ENCODE results near the gene TMEM109. TPM values are rescaled to one million over a fixed set of nuclear protein-coding genes. Genes with fewer than 3 reads are reported as not detected.

TMEM109 gene
- total RNA-seq, 4 donors from 2014 or later: 61.9 to 105 (median 96.0) TPM

GRCh38 chr11:60926500-60926899, 12.5 kb downstream of the TMEM109 start:
- Histone ChIP-seq H3K27ac (no peak overlapping the region), H3K4me1 (peaks cover 10 to 24% of the 10 kb centered on the region in 2 donors), H3K9me3 (no peaks in the 10 kb centered on the region), H3K27me3 (peaks cover 5% of the 10 kb centered on the region), H3K36me3 (peaks cover 13 to 16% of the 10 kb centered on the region in 2 donors), H3K4me3 (replicated peaks in 1 of 3) (no peak overlapping the region)
- intact Hi-C loops (cut with DNase I): no loop called here
- 90 to 95% methylated on average over 8 of the region's 8 CpGs for WGBS, 2 donors
- no peak for DNase-seq
- TF ChIP-seq CTCF (IDR thresholded peaks at IDR 0.05): no peak
- no peak for TF ChIP-seq POLR2A (IDR thresholded peaks at IDR 0.05)

- H3K27ac ChIP-seq: no peak overlapping the region
- no peak for DNase-seq
- peaks cover 7 to 10% of the 10 kb centered on the region in 2 donors for H3K36me3 ChIP-seq
- 43 to 53% methylated on average over 8 of the region's 8 CpGs for WGBS, 2 donors
- TF ChIP-seq POLR2A (IDR thresholded peaks at IDR 0.05) (no peak), CTCF (IDR thresholded peaks at IDR 0.05) (no peak)
- H3K4me1 ChIP-seq: peaks cover 10 to 24% of the 10 kb centered on the region in 2 donors
- peaks cover 5% of the 10 kb centered on the region for H3K27me3 ChIP-seq
- intact Hi-C loops (cut with DNase I): no loop called here
- no peak overlapping the region for H3K4me3 ChIP-seq (replicated peaks in 1 of 3)
- no peaks in the 10 kb centered on the region for H3K9me3 ChIP-seq
These were observed 13.2 kb downstream of the TMEM109 start for GRCh38 chr11:60927061-60927592.

GRCh38 chr11:60927600-60927999, 13.6 kb downstream of the TMEM109 start:
- Histone ChIP-seq H3K27ac (no peak overlapping the region), H3K27me3 (peaks cover 5% of the 10 kb centered on the region), H3K36me3 (peaks cover 2 to 5% of the 10 kb centered on the region in 2 donors), H3K4me3 (replicated peaks in 1 of 3) (no peak overlapping the region), H3K9me3 (no peaks in the 10 kb centered on the region), H3K4me1 (peaks cover 10 to 24% of the 10 kb centered on the region in 2 donors)
- 47 to 49% methylated on average over 14 of the region's 16 CpGs for WGBS, 2 donors
- intact Hi-C loops (cut with DNase I): no loop called here
- DNase-seq: peak; percentile 66 to 74
- TF ChIP-seq CTCF (IDR thresholded peaks at IDR 0.05): peak in 1 of 6 experiments; percentile 12
- no peak for TF ChIP-seq POLR2A (IDR thresholded peaks at IDR 0.05)

- Histone ChIP-seq H3K27ac (no peak overlapping the region), H3K4me3 (replicated peaks in 1 of 3) (no peak overlapping the region), H3K36me3 (no peaks in the 10 kb centered on the region), H3K4me1 (peaks cover 10 to 24% of the 10 kb centered on the region in 2 donors), H3K9me3 (no peaks in the 10 kb centered on the region), H3K27me3 (peaks cover 5% of the 10 kb centered on the region)
- intact Hi-C loops (cut with DNase I): no loop called here
- WGBS, 2 donors: 92 to 95% methylated on average over 9 to 10 of the region's 20 CpGs
- DNase-seq: no peak
- TF ChIP-seq POLR2A (IDR thresholded peaks at IDR 0.05) (no peak), CTCF (IDR thresholded peaks at IDR 0.05) (no peak)
These were observed 14.6 kb downstream of the TMEM109 start for GRCh38 chr11:60928563-60929001.

GRCh38 chr11:60929764-60930163, 15.8 kb downstream of the TMEM109 start:
- no peaks in the 10 kb centered on the region for H3K36me3 ChIP-seq
- intact Hi-C loops (cut with DNase I): no loop called here
- H3K27ac ChIP-seq: no peak overlapping the region
- H3K4me3 ChIP-seq (replicated peaks in 1 of 3): no peak overlapping the region
- H3K9me3 ChIP-seq: no peaks in the 10 kb centered on the region
- WGBS, 2 donors: 85 to 89% methylated on average over 4 of the region's 4 CpGs
- H3K4me1 ChIP-seq: peaks cover 3 to 13% of the 10 kb centered on the region in 2 donors
- H3K27me3 ChIP-seq: peaks cover 1% of the 10 kb centered on the region
- TF ChIP-seq CTCF (IDR thresholded peaks at IDR 0.05) (no peak), POLR2A (IDR thresholded peaks at IDR 0.05) (no peak)
- no peak for DNase-seq

Data from thyroid gland (tissue), 4 donors.